K562 (cell line): ENCODE measurements around the gene GSG1L2. TPM values are rescaled to one million over a fixed set of nuclear protein-coding genes. Genes with fewer than 3 reads are reported as not detected.

Experiments used
- ATAC-seq: fragments of 200-7000 bp; cut with Tn5 transposase; 3 replicates; pipeline ENCODE4 v1.9.1; 2020; ENCODE audit warnings: moderate library complexity
- BruUV-seq: library from RNA; stranded (reverse); fragments of 400-500 nt; replicated peaks from 2 replicates; lab custom pipeline; 2021; lab: Mats Ljungman, UMichigan
- CTCF ChIA-PET: fragments of 300-600 bp; formaldehyde crosslinking; extraction: SDS; loops from one replicate; lab custom pipeline; 2021; ENCODE audit warnings: low intra/inter-chr PET ratio; lab: Yijun Ruan, JAX
- POLR2A ChIA-PET: fragments of 300-600, 350-650 bp; sonication (Branson Sonifier 250); formaldehyde crosslinking; extraction: SDS; loops from one replicate; lab custom pipeline; 2021; ENCODE audit warnings: antibody characterized with exemption, inconsistent platforms; lab: Yijun Ruan, JAX
- DNase-seq, 4 experiments: peaks; one replicate each; pipeline versions ENCODE4 v3.0.0 to v3.0.0-alpha.2; 2011 to 2018; ENCODE audit warnings: low spot score in 3 of 4, mixed read lengths in 3 of 4; ENCODE audit errors: extremely low read depth in 1 of 4
- FAIRE-seq: peaks from 2 replicates; lab custom pipeline; 2011; peaks lifted over from hg19 to GRCh38; lab: Jason Lieb, UNC
- H2AFZ ChIP-seq: 2 replicates; pipeline ENCODE4 v1.6.0; 2011; ENCODE audit warnings: low read depth, low read length, control low read depth, inconsistent platforms
- H3K27ac ChIP-seq: fragments of 200-600 bp; 3 replicates; pipeline ENCODE4 v1.8.0; 2011; ENCODE audit warnings: low read depth, mild to moderate bottlenecking, control low read depth, inconsistent platforms, low read length, moderate library complexity, mixed read lengths; ENCODE audit errors: extremely low read depth
- H3K27me3 ChIP-seq, 2 experiments: fragments of 300-600 bp in 1 of 2; 2 replicates in 1 of 2; 3 replicates in 1 of 2; pipeline versions ENCODE4 v1.6.0 to v1.8.0; 2011; ENCODE audit warnings: inconsistent platforms in 2 of 2, low read length in 2 of 2, mild to moderate bottlenecking in 1 of 2, mixed read lengths in 1 of 2, moderate library complexity in 1 of 2; ENCODE audit not compliant: control insufficient read depth in 2 of 2, insufficient read depth in 2 of 2
- H3K36me3 ChIP-seq: fragments of 300-600 bp; 3 replicates; pipeline ENCODE4 v1.8.0; 2011; ENCODE audit warnings: mild to moderate bottlenecking, low read length, inconsistent platforms; ENCODE audit not compliant: control insufficient read depth, insufficient read depth
- H3K4me1 ChIP-seq, 2 experiments: fragments of 200-600 bp in 1 of 2; replicated peaks in 1 of 2; 2 replicates in 1 of 2; 3 replicates in 1 of 2; pipeline versions ENCODE4 v1.5.1 to v1.8.0; 2011; ENCODE audit warnings: inconsistent platforms in 2 of 2, low read length in 2 of 2, mild to moderate bottlenecking in 1 of 2, mixed read lengths in 1 of 2, moderate library complexity in 1 of 2; ENCODE audit not compliant: control insufficient read depth in 2 of 2, insufficient read depth in 2 of 2
- H3K4me2 ChIP-seq: 2 replicates; pipeline ENCODE4 v1.6.1; 2011; ENCODE audit warnings: low read length, control low read depth, inconsistent platforms, mixed read lengths; ENCODE audit not compliant: insufficient read depth
- H3K4me3 ChIP-seq: fragments of 200-600 bp; sonication (generic), shearing (Covaris generic); 2 replicates; pipeline ENCODE4 v1.5.1; 2016; ENCODE audit warnings: control low read depth, inconsistent platforms
- H3K79me2 ChIP-seq: fragments of 200-600 bp; 3 replicates; pipeline ENCODE4 v1.8.0; 2011; ENCODE audit warnings: low read length, inconsistent platforms; ENCODE audit not compliant: control insufficient read depth, insufficient read depth
- H3K9ac ChIP-seq, 2 experiments: 2 replicates each; pipeline versions ENCODE4 v1.6.0 to v1.6.1; 2011; ENCODE audit warnings: low read depth in 2 of 2, low read length in 2 of 2, control low read depth in 1 of 2, inconsistent platforms in 1 of 2, mild to moderate bottlenecking in 1 of 2, mixed read lengths in 1 of 2; ENCODE audit not compliant: insufficient read depth in 1 of 2
- H3K9me1 ChIP-seq: one replicate; pipeline ENCODE4 v1.6.0; 2011; ENCODE audit warnings: inconsistent platforms, mild to moderate bottlenecking, low read length, moderate library complexity; ENCODE audit not compliant: control insufficient read depth, insufficient read depth
- H3K9me3 ChIP-seq: replicated peaks from 2 replicates; pipeline ENCODE4 v1.5.1; 2011; ENCODE audit warnings: low read depth, low read length, inconsistent platforms; ENCODE audit not compliant: control insufficient read depth, insufficient read depth
- H4K20me1 ChIP-seq: replicated peaks from 2 replicates; pipeline ENCODE4 v1.6.1; 2011; ENCODE audit warnings: low read length, inconsistent platforms, mixed read lengths; ENCODE audit not compliant: control insufficient read depth, insufficient read depth
- C11orf30 ChIP-seq: fragments of 450-650 bp; IDR thresholded peaks from 2 replicates; pipeline ENCODE4 v1.6.1; 2016; ENCODE audit warnings: low read depth, mild to moderate bottlenecking
- CBFA2T2 ChIP-seq: fragments of 450-650 bp; conservative IDR thresholded peaks from 2 replicates; pipeline ENCODE4 v1.6.1; 2017; ENCODE audit warnings: mild to moderate bottlenecking
- CBFA2T3 ChIP-seq: fragments of 450-650 bp; IDR thresholded peaks from 2 replicates; pipeline ENCODE4 v1.6.1; 2017
- CREB3L1 ChIP-seq: fragments of 450-650 bp; IDR thresholded peaks from 2 replicates; pipeline ENCODE4 v1.6.1; 2014; ENCODE audit warnings: low read depth, mild to moderate bottlenecking, moderate library complexity, borderline replicate concordance
- EHMT2 ChIP-seq: fragments of 450-650 bp; IDR thresholded peaks from 2 replicates; pipeline ENCODE4 v1.6.1; 2018; ENCODE audit warnings: antibody characterized with exemption
- KAT8 ChIP-seq: fragments of 450-650 bp; IDR thresholded peaks from 2 replicates; pipeline ENCODE4 v1.6.1; 2016; ENCODE audit warnings: low read depth, mild to moderate bottlenecking
- NCOA1 ChIP-seq: fragments of 450-650 bp; IDR thresholded peaks from 2 replicates; pipeline ENCODE4 v1.6.1; 2016; ENCODE audit warnings: low read depth
- NFRKB ChIP-seq: fragments of 450-650 bp; IDR thresholded peaks from 2 replicates; pipeline ENCODE4 v1.6.1; 2016; ENCODE audit warnings: low read depth
- NR2C2 ChIP-seq, 2 experiments: fragments of 200-800 bp in 1 of 2; sonication (Bioruptor generic) in 1 of 2; sonication (generic) in 1 of 2; formaldehyde crosslinking in 1 of 2; IDR thresholded peaks; 2 replicates each; pipeline versions ENCODE4 v1.6.1 to v1.8.0; 2016 to 2022; ENCODE audit warnings: mild to moderate bottlenecking in 1 of 2, missing compliant biosample characterization in 1 of 2, missing genetic modification characterization in 1 of 2, missing genetic modification reagents in 1 of 2
- RAD21 ChIP-seq, 2 experiments: fragments of 250-450 bp in 1 of 2; fragments of 450-650 bp in 1 of 2; sonication (Bioruptor Pico) in 1 of 2; formaldehyde crosslinking in 1 of 2; IDR thresholded peaks in 1 of 2; conservative IDR thresholded peaks in 1 of 2; 2 replicates each; pipeline versions ENCODE4 v1.4.0 to v1.8.0; 2020 to 2022; ENCODE audit warnings: mild to moderate bottlenecking in 2 of 2, moderate library complexity in 1 of 2
- RBM34 ChIP-seq: fragments of 200-400 bp; formaldehyde crosslinking; IDR thresholded peaks from 2 replicates; pipeline ENCODE4 v1.6.1; 2018; ENCODE audit warnings: low read length, borderline replicate concordance; ENCODE audit not compliant: insufficient read depth
- TEAD4 ChIP-seq, 2 experiments: sonication (generic) in 1 of 2; formaldehyde crosslinking in 1 of 2; IDR thresholded peaks; 2 replicates each; pipeline versions ENCODE4 v1.6.1 to v1.8.0; 2012 to 2022; ENCODE audit warnings: borderline replicate concordance in 1 of 2, inconsistent platforms in 1 of 2, low read length in 1 of 2, mild to moderate bottlenecking in 1 of 2, missing genetic modification reagents in 1 of 2
- TFAP4 ChIP-seq: sonication (generic); formaldehyde crosslinking; IDR thresholded peaks from 2 replicates; pipeline ENCODE4 v1.8.0; 2022; ENCODE audit warnings: missing genetic modification reagents, mild to moderate bottlenecking, moderate library complexity, borderline replicate concordance
- ZNF354B ChIP-seq: fragments of 250-450 bp; sonication (Bioruptor Pico); IDR thresholded peaks from 2 replicates; pipeline ENCODE4 v1.4.0; 2020
- ZNF507 ChIP-seq: conservative IDR thresholded peaks from 2 replicates; pipeline ENCODE4 v1.6.1; 2017; ENCODE audit warnings: missing genetic modification characterization, missing compliant biosample characterization
- ZNF583 ChIP-seq: fragments of 250-450 bp; sonication (Bioruptor Pico); IDR thresholded peaks from 2 replicates; pipeline ENCODE4 v1.4.0; 2020
- WGBS: fragments of 100-300 bp; shearing (Covaris generic); methylation state at CpG from one replicate; pipeline ENCODE4 v1.1.6; 2016; ENCODE audit warnings: low coverage, mixed read lengths; ENCODE audit not compliant: insufficient coverage; ENCODE audit errors: missing lambda C conversion rate; 5-methylcytosine and 5-hydroxymethylcytosine counted together
- in situ Hi-C: fragments of 300-500 bp; cut with MboI; formaldehyde crosslinking; loops from 4 replicates; pipeline ENCODE4 v1.15.0; 2018; ENCODE audit warnings: inconsistent platforms, mixed read lengths
- intact Hi-C: fragments of 100-400 bp; cut with micrococcal nuclease; formaldehyde crosslinking; loops from 2 replicates; pipeline ENCODE4 v1.14.2; 2022
- polyA plus RNA-seq, 8 experiments: library from polyadenylated mRNA; depleted of rRNA in 4 of 8; stranded (reverse) in 5 of 8; unstranded in 3 of 8; fragments of >200 nt; fragmentation: Nextera tagmentation in 2 of 8; fragmentation: Illumina TruSeq in 1 of 8; extraction: Ambion mirVana in 2 of 8; extraction: Trizol in 1 of 8; gene quantifications; 2 replicates each; pipeline versions ENCODE4 v1.2.1 to v1.2.3, GENCODE V29; 2011 to 2014; ENCODE audit warnings: inconsistent platforms in 1 of 8, missing spikeins in 1 of 8
- total RNA-seq, 7 experiments: library from RNA; depleted of rRNA in 6 of 7; stranded (reverse); fragments of >200 nt in 6 of 7; fragmentation: Illumina TruSeq in 2 of 7; extraction: Trizol in 2 of 7; gene quantifications; 2 replicates each; pipeline versions ENCODE4 v1.2.1 to v1.2.3, GENCODE V29; 2011 to 2021; ENCODE audit warnings: low replicate concordance in 1 of 7
- TF ChIP-seq, protein P1 (sequence below): fragments of 250-450 bp; sonication (Bioruptor Pico); IDR thresholded peaks from 2 replicates; pipeline ENCODE4 v1.5.0; 2022; ENCODE audit warnings: mild to moderate bottlenecking

GSG1L2 gene
- total and polyA plus RNA-seq, 9 of the 15 experiments (the other 6 are each of a cell fraction or from before 2014, with no cell fraction given): not detected

GRCh38 chr17:9814337-9814945, 7.4 kb downstream of the GSG1L2 start:
- no peaks in the 10 kb centered on the region for H3K9me1 ChIP-seq
- H3K36me3 ChIP-seq: no peaks in the 10 kb centered on the region
- TF ChIP-seq RBM34 (no peak), NCOA1 (no peak), NR2C2 (CRISPR knock-in tag; IDR thresholded peaks at IDR 0.05) (no peak), NR2C2 (tag; IDR thresholded peaks at IDR 0.05) (no peak), TFAP4 (CRISPR knock-in tag) (no peak), ZNF354B (CRISPR knock-in tag) (no peak), C11orf30 (no peak), RAD21 (CRISPR knock-in tag; conservative IDR thresholded peaks at IDR 0.05 in 1 of 2, IDR thresholded peaks at IDR 0.05 in 1 of 2) (no peak), ZNF507 (tag) (no peak), CBFA2T3 (no peak), TEAD4 (IDR thresholded peaks at IDR 0.05; ENCODE audit: low read length) (no peak), TEAD4 (CRISPR knock-in tag; IDR thresholded peaks at IDR 0.05; ENCODE audit: borderline replicate concordance) (no peak), CREB3L1 (no peak), CBFA2T2 (no peak), ZNF583 (no peak), KAT8 (no peak), EHMT2 (no peak), NFRKB (no peak)
- TF ChIP-seq, protein P1, sequence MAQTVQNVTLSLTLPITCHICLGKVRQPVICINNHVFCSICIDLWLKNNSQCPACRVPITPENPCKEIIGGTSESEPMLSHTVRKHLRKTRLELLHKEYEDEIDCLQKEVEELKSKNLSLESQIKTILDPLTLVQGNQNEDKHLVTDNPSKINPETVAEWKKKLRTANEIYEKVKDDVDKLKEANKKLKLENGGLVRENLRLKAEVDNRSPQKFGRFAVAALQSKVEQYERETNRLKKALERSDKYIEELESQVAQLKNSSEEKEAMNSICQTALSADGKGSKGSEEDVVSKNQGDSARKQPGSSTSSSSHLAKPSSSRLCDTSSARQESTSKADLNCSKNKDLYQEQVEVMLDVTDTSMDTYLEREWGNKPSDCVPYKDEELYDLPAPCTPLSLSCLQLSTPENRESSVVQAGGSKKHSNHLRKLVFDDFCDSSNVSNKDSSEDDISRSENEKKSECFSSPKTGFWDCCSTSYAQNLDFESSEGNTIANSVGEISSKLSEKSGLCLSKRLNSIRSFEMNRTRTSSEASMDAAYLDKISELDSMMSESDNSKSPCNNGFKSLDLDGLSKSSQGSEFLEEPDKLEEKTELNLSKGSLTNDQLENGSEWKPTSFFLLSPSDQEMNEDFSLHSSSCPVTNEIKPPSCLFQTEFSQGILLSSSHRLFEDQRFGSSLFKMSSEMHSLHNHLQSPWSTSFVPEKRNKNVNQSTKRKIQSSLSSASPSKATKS (CRISPR knock-in tag): no peak
- TF ChIP-seq, all 486 proteins: peak for 0
- Histone ChIP-seq H2AFZ (no peak overlapping the region), H3K4me1 (no peaks in the 10 kb centered on the region), H3K27ac (no peak overlapping the region), H3K27me3 (peaks cover 0 to 4% of the 10 kb centered on the region in 2 experiments; a peak in 1 of 5 replicates), H3K9me3 (no peaks in the 10 kb centered on the region), H3K4me2 (no peak overlapping the region), H3K9ac (no peak overlapping the region), H3K79me2 (no peaks in the 10 kb centered on the region), H4K20me1 (no peaks in the 10 kb centered on the region), H3K4me3 (no peak overlapping the region)
- POLR2A ChIA-PET: no interaction called here
- WGBS: 5% methylated on average over 14 of the region's 14 CpGs
- DNase-seq: no peak
- no peak for ATAC-seq
- intact Hi-C loops (no loop called here), in situ Hi-C loops (no loop called here)
- CTCF ChIA-PET: no interaction called here
- BruUV-seq: no TSS peak
- no peak for FAIRE-seq
